ENCODE data around the gene SUSD3.

The SUSD3 gene

DNA sequence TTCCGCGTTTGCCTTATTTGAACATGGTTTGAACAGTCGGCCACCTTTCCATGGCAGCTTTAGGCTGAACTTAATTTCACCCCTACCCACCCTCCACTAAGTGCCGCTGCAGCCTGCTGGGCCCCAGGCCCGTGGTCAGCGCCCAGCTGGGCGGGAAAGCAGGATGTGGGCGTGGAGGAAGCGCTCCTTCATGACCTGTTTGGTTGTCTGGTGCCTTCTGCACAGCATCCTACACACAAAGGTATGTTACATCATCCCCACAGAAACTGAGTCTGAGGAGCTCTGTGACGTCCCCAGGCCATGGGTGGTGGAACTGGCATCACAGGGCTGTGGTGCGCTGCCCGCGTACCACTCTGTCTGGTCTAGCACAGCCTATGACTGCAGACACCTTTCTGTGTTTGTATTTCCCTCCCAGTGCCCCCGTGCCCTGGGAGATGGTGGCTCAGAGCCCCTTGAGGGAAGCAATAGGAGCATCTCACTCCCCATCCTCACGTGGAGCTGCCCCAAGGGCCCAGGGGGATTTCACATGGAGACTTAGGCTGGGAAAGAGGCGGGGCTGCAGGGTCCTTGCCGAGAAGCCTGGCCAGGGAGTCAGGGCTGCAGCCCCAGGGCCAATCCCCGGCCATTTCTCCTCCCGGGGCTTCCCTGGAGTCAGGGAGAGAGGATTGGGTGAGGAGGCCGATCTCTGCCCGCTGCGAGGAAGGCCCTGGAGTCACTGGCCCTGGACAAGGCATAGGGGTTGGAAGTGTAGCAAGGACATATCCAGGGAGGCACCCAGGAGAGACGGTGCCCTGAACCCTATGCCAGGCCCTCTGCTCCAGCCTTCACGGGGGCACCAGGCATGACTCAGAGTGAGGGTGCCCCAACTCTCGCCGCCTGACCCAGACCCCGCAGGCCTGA is 37.5 kb upstream of the SUSD3 start:
- Histone ChIP-seq H3K27me3 (ENCODE audit: insufficient read depth, low read length) (no peaks in the 10 kb centered on the region), H3K27ac (ENCODE audit: low read depth, low read length) (no peak overlapping the region), H3K4me3 (ENCODE audit: low read length) (no peak overlapping the region), H3K4me1 (ENCODE audit: insufficient read depth, low read length) (no peaks in the 10 kb centered on the region; the same call in 1 of the 2 replicates), H3K36me3 (ENCODE audit: insufficient read depth, low read length) (no peaks in the 10 kb centered on the region), H3K9me3 (ENCODE audit: insufficient read depth, low read depth, low read length) (no peaks in the 10 kb centered on the region), H3K9ac (ENCODE audit: low read depth, low read length) (no peak overlapping the region)
- 78% methylated on average over 26 of the region's 27 CpGs for WGBS

DNA sequence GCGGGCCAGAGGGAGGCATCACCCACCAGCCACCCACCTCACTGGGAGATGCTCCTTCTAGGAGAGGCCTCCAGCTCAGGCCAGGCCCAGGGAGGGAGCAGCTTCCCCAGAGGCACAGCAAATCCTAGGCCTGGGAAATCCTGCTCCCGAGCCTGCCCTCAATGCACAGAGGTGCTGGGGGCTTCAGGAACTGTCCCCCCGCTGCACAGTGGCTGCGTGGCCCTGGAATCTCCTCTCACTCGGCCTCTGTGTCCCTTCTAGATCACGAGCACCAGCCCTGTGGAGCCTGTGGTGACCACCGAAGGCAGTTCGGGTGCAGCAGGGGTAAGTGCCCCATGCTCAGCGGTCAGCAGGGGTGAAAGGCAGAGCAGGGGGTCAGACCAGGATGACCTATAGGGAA is 36.4 kb upstream of the SUSD3 start:
- Histone ChIP-seq H3K9me3 (ENCODE audit: insufficient read depth, low read depth, low read length) (no peaks in the 10 kb centered on the region), H3K4me3 (ENCODE audit: low read length) (no peak overlapping the region), H3K27ac (ENCODE audit: low read depth, low read length) (no peak overlapping the region), H3K4me1 (ENCODE audit: insufficient read depth, low read length) (no peaks in the 10 kb centered on the region; the same call in 1 of the 2 replicates), H3K27me3 (ENCODE audit: insufficient read depth, low read length) (no peaks in the 10 kb centered on the region), H3K9ac (ENCODE audit: low read depth, low read length) (no peak overlapping the region), H3K36me3 (ENCODE audit: insufficient read depth, low read length) (no peaks in the 10 kb centered on the region)
- WGBS: 94% methylated on average over 9 of the region's 9 CpGs

DNA sequence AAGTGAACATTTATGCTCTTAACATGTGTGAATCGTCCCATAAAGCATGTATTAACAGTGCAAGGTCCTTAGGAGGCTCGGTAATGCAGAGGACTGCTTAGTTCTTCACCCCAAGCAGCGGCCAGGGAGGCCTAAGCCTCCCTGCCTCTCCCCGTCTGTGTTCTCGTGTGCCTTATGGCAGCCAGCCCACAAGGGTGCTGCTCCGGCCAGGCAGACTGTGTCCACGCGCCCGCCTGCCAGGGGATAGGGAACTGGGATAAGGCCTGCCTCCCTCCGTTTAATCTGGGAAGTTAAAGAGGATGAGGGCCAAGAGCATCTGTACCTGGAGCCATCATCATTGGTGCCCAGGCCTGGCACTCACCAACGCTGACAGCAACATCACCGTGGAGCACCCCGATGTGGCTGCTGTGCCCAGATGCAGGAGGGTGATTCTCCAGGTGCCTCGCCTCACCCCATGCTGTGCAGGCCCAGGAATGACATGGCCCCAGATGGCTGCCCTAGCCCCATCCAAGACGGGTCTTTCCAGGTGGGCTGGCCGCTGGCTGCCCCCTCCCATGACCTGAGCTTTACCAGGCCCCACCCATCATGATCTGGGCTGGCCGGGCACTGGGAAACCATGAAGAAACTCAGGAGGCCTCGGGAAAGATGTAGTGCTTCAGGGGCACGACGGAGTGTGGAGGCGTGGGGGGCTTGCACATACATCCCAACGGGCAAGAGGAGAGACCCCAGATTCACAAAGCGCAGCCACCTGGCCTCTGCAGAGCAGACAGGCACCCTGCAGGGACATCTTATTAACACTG is 35.6 kb upstream of the SUSD3 start:
- Histone ChIP-seq H3K9ac (ENCODE audit: low read depth, low read length) (no peak overlapping the region), H3K36me3 (ENCODE audit: insufficient read depth, low read length) (no peaks in the 10 kb centered on the region), H3K27me3 (ENCODE audit: insufficient read depth, low read length) (no peaks in the 10 kb centered on the region), H3K4me3 (ENCODE audit: low read length) (no peak overlapping the region), H3K4me1 (ENCODE audit: insufficient read depth, low read length) (no peaks in the 10 kb centered on the region; the same call in 1 of the 2 replicates), H3K27ac (ENCODE audit: low read depth, low read length) (no peak overlapping the region), H3K9me3 (ENCODE audit: insufficient read depth, low read depth, low read length) (no peaks in the 10 kb centered on the region)
- WGBS: 93% methylated on average over 23 of the region's 23 CpGs

DNA sequence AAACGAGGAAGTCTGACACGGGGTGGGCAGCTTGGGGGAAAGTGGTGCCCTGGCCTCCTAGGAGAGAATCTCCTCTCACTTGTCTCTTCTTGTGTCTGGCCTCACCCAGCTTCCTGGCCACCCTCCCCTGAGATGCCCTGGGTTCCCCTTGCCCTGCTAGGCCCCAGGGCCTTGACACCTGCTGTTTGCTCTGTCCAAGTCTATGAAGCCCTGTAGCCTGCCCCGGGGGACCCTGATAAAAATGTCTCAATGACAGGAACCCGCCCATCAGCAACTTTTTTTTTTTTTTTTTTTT is 35.0 kb upstream of the SUSD3 start:
- Histone ChIP-seq H3K9ac (ENCODE audit: low read depth, low read length) (no peak overlapping the region), H3K9me3 (ENCODE audit: insufficient read depth, low read depth, low read length) (no peaks in the 10 kb centered on the region), H3K27me3 (ENCODE audit: insufficient read depth, low read length) (no peaks in the 10 kb centered on the region), H3K36me3 (ENCODE audit: insufficient read depth, low read length) (no peaks in the 10 kb centered on the region), H3K4me3 (ENCODE audit: low read length) (no peak overlapping the region), H3K27ac (ENCODE audit: low read depth, low read length) (no peak overlapping the region), H3K4me1 (ENCODE audit: insufficient read depth, low read length) (no peaks in the 10 kb centered on the region; the same call in 1 of the 2 replicates)
- 83% methylated on average over 4 of the region's 4 CpGs for WGBS

DNA sequence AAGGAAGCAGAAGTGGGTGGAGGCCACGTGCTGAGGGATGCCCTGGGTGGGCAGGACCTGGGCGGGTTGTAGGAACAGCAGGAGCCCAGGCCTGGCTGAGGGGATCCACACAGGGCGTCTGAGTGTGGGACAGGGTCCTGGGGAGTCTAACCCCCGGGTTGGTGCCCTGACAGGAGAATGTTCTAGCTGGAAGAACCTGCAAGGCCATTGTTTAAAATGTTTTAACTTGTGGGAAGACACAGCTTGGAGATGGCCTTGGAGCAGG is 33.9 kb upstream of the SUSD3 start:
- H3K9ac ChIP-seq (ENCODE audit: low read depth, low read length): no peak overlapping the region
- no peak overlapping the region for H3K27ac ChIP-seq (ENCODE audit: low read depth, low read length)
- 90% methylated on average over 4 of the region's 4 CpGs for WGBS
- H3K4me1 ChIP-seq (ENCODE audit: insufficient read depth, low read length): no peaks in the 10 kb centered on the region
- H3K27me3 ChIP-seq (ENCODE audit: insufficient read depth, low read length): no peaks in the 10 kb centered on the region
- no peaks in the 10 kb centered on the region for H3K9me3 ChIP-seq (ENCODE audit: insufficient read depth, low read depth, low read length)
- H3K4me3 ChIP-seq (ENCODE audit: low read length): no peak overlapping the region
- no peaks in the 10 kb centered on the region for H3K36me3 ChIP-seq (ENCODE audit: insufficient read depth, low read length)

DNA sequence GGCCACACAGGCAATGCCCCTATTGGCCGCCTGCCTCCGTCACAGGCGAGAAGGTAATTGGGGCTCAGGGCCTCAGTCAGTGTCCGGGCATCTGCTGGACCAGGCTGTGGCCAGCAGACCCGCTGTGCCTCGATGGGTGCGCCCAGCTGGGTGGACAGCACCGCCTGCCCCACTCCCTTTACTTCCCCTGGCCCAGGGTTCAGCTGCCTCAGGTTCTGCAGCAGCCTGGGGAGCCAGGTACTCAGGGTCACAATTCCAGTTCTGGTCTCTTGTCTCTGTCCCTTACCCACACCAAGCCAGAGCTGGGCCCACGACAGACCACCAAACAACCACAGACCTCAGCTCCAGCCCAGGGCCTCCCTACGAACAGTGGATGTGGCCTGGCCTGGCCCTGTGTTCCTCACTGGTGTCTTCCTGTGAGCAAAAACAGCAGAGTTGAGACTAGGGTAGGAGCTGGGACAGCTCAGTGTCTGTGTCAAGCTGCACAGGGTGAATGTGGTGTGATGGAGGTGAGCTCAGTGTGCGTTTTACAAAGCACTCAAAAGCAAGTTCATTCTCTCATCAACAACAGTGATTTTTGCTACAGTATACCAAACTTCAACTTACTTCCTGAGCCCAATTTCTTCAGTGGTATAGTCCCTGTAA is 33.4 kb upstream of the SUSD3 start:
- Histone ChIP-seq H3K27me3 (ENCODE audit: insufficient read depth, low read length) (no peaks in the 10 kb centered on the region), H3K27ac (ENCODE audit: low read depth, low read length) (no peak overlapping the region), H3K9ac (ENCODE audit: low read depth, low read length) (no peak overlapping the region), H3K4me3 (ENCODE audit: low read length) (no peak overlapping the region), H3K4me1 (ENCODE audit: insufficient read depth, low read length) (no peaks in the 10 kb centered on the region), H3K9me3 (ENCODE audit: insufficient read depth, low read depth, low read length) (no peaks in the 10 kb centered on the region), H3K36me3 (ENCODE audit: insufficient read depth, low read length) (no peaks in the 10 kb centered on the region)
- 88% methylated on average over 11 of the region's 11 CpGs for WGBS

DNA sequence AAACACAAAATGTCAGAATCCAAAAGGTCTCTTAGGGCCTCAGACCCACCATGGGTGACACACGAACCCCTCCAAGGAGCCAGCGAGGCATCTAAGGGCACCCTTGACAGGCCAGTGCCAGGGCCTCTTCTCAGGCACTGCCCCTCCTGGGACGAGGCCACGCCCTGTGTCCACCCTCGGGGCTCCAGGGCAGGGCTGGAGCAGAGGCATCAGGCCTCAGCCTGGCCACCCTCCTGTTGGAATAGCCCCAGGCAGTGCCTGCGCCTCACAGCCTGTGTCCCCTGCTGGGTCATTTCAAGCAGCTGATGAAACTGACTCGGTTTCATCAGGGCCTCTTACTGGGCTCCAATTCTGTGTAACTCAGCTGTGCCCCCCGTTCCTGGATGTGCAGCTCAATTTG is 32.8 kb upstream of the SUSD3 start:
- Histone ChIP-seq H3K27me3 (ENCODE audit: insufficient read depth, low read length) (no peaks in the 10 kb centered on the region), H3K27ac (ENCODE audit: low read depth, low read length) (no peak overlapping the region), H3K9ac (ENCODE audit: low read depth, low read length) (no peak overlapping the region), H3K4me3 (ENCODE audit: low read length) (no peak overlapping the region), H3K9me3 (ENCODE audit: insufficient read depth, low read depth, low read length) (no peaks in the 10 kb centered on the region), H3K4me1 (ENCODE audit: insufficient read depth, low read length) (no peaks in the 10 kb centered on the region), H3K36me3 (ENCODE audit: insufficient read depth, low read length) (no peaks in the 10 kb centered on the region)
- WGBS: 86% methylated on average over 8 of the region's 8 CpGs

DNA sequence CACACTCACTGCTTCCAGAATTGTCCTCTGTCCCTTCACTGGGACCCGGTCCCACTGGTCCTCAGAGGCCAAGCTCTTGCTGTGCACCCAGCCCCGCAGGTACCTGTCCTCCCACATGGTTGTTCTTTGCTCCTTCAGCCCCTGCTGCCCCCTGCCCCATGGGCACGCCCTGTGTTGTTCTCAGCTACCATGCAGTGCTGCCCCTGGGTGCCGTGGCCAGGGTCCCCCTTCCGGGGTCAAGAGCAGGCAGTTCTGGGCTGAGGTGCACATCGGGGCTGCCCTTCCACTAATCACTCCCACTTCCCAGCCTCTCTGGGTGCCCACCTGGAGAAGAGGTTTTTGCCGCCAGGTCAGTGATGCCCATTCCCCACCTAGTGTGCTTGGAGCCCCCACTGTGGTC is 31.9 kb upstream of the SUSD3 start:
- Histone ChIP-seq H3K9ac (ENCODE audit: low read depth, low read length) (no peak overlapping the region), H3K4me1 (ENCODE audit: insufficient read depth, low read length) (no peaks in the 10 kb centered on the region), H3K4me3 (ENCODE audit: low read length) (no peak overlapping the region), H3K36me3 (ENCODE audit: insufficient read depth, low read length) (no peaks in the 10 kb centered on the region), H3K9me3 (ENCODE audit: insufficient read depth, low read depth, low read length) (no peaks in the 10 kb centered on the region), H3K27me3 (ENCODE audit: insufficient read depth, low read length) (no peaks in the 10 kb centered on the region), H3K27ac (ENCODE audit: low read depth, low read length) (no peak overlapping the region)
- 95% methylated on average over 7 of the region's 7 CpGs for WGBS

DNA sequence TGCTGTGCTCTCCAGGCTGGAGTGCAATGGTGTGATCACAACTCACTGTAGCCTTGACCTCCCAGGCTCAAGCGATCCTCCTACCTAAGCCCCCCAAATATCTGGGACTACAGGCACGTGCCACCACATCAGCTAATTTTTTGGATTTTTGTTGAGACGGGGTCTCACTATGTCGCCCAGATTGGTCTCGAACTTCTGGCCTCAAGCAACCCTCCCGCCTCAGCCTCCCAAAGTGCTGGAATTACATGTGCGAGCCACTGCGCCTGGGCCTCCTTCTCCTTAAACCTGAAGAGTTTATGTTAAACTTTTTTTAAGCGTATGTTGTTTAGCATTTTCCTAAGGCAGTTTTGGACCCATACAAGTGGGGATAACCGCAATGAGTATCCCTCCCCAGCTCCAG is 30.8 kb upstream of the SUSD3 start:
- no peaks in the 10 kb centered on the region for H3K36me3 ChIP-seq (ENCODE audit: insufficient read depth, low read length)
- H3K9me3 ChIP-seq (ENCODE audit: insufficient read depth, low read depth, low read length): no peaks in the 10 kb centered on the region
- H3K4me3 ChIP-seq (ENCODE audit: low read length): no peak overlapping the region
- no peak overlapping the region for H3K27ac ChIP-seq (ENCODE audit: low read depth, low read length)
- no peaks in the 10 kb centered on the region for H3K27me3 ChIP-seq (ENCODE audit: insufficient read depth, low read length)
- 92% methylated on average over 10 of the region's 10 CpGs for WGBS
- H3K4me1 ChIP-seq (ENCODE audit: insufficient read depth, low read length): no peaks in the 10 kb centered on the region
- H3K9ac ChIP-seq (ENCODE audit: low read depth, low read length): no peak overlapping the region

DNA sequence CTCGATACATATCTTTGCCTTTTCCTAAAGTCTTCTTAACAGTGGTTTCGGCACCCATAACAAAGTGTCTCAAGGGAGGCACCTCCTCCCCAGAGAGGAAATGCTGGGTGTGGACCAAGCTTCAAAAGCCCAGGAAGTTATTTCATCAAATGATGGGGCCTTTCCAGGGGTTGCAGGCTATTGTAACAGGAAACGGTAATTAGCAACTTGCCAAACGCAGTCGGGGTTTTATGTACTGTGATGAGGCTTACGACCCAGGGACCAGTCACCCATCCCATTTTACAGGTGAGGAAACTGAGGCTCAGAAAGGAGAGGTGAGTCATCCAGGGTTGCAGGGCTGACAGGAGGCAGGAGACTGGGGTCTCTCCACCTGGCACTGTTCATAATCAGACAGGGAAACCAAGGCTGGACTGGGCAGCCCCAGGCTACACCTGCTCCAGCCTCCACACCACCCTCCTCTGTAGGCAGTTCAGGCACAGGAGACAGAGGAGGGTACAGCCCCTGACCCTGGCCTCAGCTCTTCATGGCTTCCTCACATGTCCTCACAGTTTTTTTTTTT is 30.0 kb upstream of the SUSD3 start:
- Histone ChIP-seq H3K9ac (ENCODE audit: low read depth, low read length) (no peak overlapping the region), H3K4me1 (ENCODE audit: insufficient read depth, low read length) (no peaks in the 10 kb centered on the region), H3K36me3 (ENCODE audit: insufficient read depth, low read length) (no peaks in the 10 kb centered on the region), H3K27me3 (ENCODE audit: insufficient read depth, low read length) (no peaks in the 10 kb centered on the region), H3K9me3 (ENCODE audit: insufficient read depth, low read depth, low read length) (no peaks in the 10 kb centered on the region), H3K27ac (ENCODE audit: low read depth, low read length) (no peak overlapping the region), H3K4me3 (ENCODE audit: low read length) (no peak overlapping the region)
- WGBS: 74% methylated on average over 6 of the region's 6 CpGs
